Osteocyte (in vitro differentiated cells): ENCODE results near the gene ZCCHC7. TPM values are rescaled to one million over a fixed set of nuclear protein-coding genes. Genes with fewer than 3 reads are reported as not detected.
"Not testable (repeated sequence)": the region's sequence is repeated elsewhere in the genome, so short reads cannot be mapped to it uniquely, and the experiment has no call there.

ENCODE experiments used
- DNase-seq: peaks from one replicate; pipeline ENCODE4 v3.0.0; 2021; ENCODE audit warnings: mixed read lengths; ENCODE audit not compliant: unreplicated experiment; ENCODE audit errors: extremely low spot score
- H3K27ac Mint-ChIP-seq: one replicate; pipeline ENCODE4 v1.8.0; 2021; ENCODE audit warnings: mild to moderate bottlenecking, mixed read lengths; ENCODE audit not compliant: unreplicated experiment
- H3K27me3 Mint-ChIP-seq: one replicate; pipeline ENCODE4 v1.8.0; 2021; ENCODE audit warnings: mixed read lengths; ENCODE audit not compliant: unreplicated experiment
- H3K36me3 Mint-ChIP-seq: one replicate; pipeline ENCODE4 v1.8.0; 2021; ENCODE audit warnings: mixed read lengths; ENCODE audit not compliant: unreplicated experiment
- H3K4me1 Mint-ChIP-seq: one replicate; pipeline ENCODE4 v1.8.0; 2021; ENCODE audit warnings: mixed read lengths; ENCODE audit not compliant: unreplicated experiment
- H3K4me3 Mint-ChIP-seq: one replicate; pipeline ENCODE4 v1.8.0; 2021; ENCODE audit warnings: mild to moderate bottlenecking, moderate library complexity, mixed read lengths; ENCODE audit not compliant: unreplicated experiment
- H3K9me3 Mint-ChIP-seq: one replicate; pipeline ENCODE4 v1.8.0; 2021; ENCODE audit warnings: mixed read lengths; ENCODE audit not compliant: unreplicated experiment
- CTCF ChIP-seq: fragments of 200-600 bp; sonication (generic); IDR thresholded peaks from 2 replicates; pipeline ENCODE4 v1.5.0; 2021; ENCODE audit warnings: antibody characterized with exemption, mild to moderate bottlenecking, moderate library complexity
- total RNA-seq: library from RNA; stranded (reverse); gene quantifications from 2 replicates; pipeline ENCODE4 v1.2.1, GENCODE V29; 2021

ZCCHC7 gene
- total RNA-seq, 1 donor from 2014 or later, result 22.8 TPM

- Mint-ChIP-seq H3K27me3 (no peaks in the 10 kb centered on the region), H3K36me3 (peaks cover 28% of the 10 kb centered on the region), H3K27ac (no peak overlapping the region), H3K4me1 (no peaks in the 10 kb centered on the region), H3K4me3 (no peak overlapping the region), H3K9me3 (no peaks in the 10 kb centered on the region)
- DNase-seq, result no peak
- no peak for TF ChIP-seq CTCF
Observed at GRCh38 chr9:37157726-37158377, 37.5 kb downstream of the ZCCHC7 start.

DNA sequence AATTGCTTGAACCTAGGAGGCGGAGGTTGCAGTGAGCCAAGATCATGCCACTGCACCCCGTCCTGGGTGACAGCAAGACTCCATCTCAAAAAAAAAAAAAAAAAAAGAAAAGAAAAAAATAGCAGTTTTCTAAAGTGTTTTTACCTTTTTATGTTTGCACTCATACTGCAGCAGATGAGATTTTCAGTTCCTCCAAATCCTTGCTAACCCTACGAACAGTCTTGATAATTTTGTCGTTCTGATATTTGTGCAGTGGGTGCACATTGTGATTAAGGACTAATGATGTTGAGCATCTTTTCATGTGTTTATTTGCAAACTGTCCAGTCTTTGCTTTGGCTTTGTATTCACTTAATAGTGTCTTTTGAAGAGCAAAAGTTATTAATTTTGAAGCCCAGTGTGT is 42.9 kb downstream of the ZCCHC7 start:
- DNase-seq, result no peak
- Mint-ChIP-seq H3K27me3 (no peaks in the 10 kb centered on the region), H3K9me3 (peaks cover 11% of the 10 kb centered on the region), H3K4me1 (no peaks in the 10 kb centered on the region), H3K36me3 (peaks cover 31% of the 10 kb centered on the region), H3K4me3 (no peak overlapping the region), H3K27ac (no peak overlapping the region)
- TF ChIP-seq CTCF, result no peak

- not testable (repeated sequence) for H3K27me3 Mint-ChIP-seq, H3K27ac Mint-ChIP-seq, H3K4me1 Mint-ChIP-seq, H3K4me3 Mint-ChIP-seq, DNase-seq
- Mint-ChIP-seq H3K9me3 (peaks cover 11% of the 10 kb centered on the region), H3K36me3 (peaks cover 38% of the 10 kb centered on the region)
Observed at GRCh38 chr9:37164335-37164734, 44.0 kb downstream of the ZCCHC7 start.

GRCh38 chr9:37165644-37166043 is 45.3 kb downstream of the ZCCHC7 start:
- peaks cover 35% of the 10 kb centered on the region for H3K36me3 Mint-ChIP-seq
- no peaks in the 10 kb centered on the region for H3K4me1 Mint-ChIP-seq
- TF ChIP-seq CTCF, result no peak
- H3K9me3 Mint-ChIP-seq, result peaks cover 11% of the 10 kb centered on the region
- DNase-seq, result no peak
- H3K27me3 Mint-ChIP-seq, result no peaks in the 10 kb centered on the region
- H3K27ac Mint-ChIP-seq, result no peak overlapping the region
- H3K4me3 Mint-ChIP-seq, result no peak overlapping the region

DNA sequence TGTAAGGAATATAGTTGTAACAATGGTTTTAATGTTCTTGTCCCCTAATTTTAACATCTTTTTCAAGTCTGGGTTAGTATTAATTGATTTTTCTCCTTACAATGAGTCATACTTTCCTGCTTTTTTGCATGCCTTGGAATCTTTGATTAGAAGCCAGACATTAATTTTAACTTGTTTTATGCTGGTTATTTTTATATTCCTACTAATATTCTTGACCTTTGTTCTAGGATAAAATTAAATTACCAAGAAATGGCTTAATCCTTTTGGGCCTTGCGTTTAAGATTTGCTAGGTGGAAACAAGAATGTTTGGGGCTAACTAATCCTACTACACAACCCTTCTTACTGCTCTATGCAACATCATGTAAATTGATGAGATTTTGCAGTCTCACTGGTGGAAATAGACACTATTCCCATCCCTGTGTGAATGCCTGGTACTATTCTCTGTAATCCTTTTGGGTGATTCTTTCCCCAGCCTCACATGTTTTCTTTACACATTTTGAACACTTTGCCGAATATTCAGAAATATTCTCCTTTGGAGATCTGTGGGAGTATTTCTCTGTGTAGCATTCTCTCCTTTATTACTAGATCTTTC is 47.2 kb downstream of the ZCCHC7 start:
- Mint-ChIP-seq H3K27me3 (no peaks in the 10 kb centered on the region), H3K36me3 (peaks cover 28% of the 10 kb centered on the region), H3K27ac (no peak overlapping the region), H3K9me3 (peaks cover 11% of the 10 kb centered on the region), H3K4me1 (no peaks in the 10 kb centered on the region), H3K4me3 (no peak overlapping the region)
- no peak for TF ChIP-seq CTCF
- DNase-seq, result no peak
